ENCODE data around the gene PDE9A.

- TF ChIP-seq CTCF (IDR thresholded peaks at IDR 0.05) (no peak), EZH2 (IDR thresholded peaks at IDR 0.05; ENCODE audit: borderline replicate concordance, insufficient read depth, low read depth, low read length, poor library complexity, severe bottlenecking) (no peak)
These were observed 925 bp downstream of the PDE9A start for GRCh38 chr21:42654179-42654912.
